ENCODE measurements around the gene DNM3.

The DNM3 gene

DNA sequence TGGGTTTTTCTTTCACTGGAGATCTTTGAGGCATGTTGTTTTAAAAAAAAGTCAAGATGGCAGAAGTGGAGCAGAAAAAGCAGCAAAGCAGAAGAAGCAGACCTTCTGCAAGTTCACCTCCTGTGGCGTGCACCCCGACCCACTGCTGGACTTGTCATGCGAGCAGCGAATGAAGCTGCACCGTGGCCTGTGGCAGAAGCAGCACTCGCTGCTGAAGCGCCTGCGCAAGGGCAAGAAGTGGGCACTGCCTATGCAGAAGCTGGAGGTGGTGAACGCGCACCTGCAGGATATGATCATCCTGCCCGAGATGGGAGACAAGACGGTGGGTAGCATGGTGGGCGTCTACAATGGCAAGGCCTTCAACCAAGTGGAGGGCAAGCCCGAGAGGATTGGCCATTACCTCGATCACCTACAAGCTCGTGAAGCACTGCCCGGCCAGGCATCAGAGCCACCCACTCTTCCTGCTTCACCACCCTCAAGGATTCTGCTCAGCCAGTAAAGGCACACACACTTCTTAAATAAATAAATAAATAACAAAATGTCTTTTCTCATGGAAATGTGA, 37.8 kb upstream of the DNM3 start:
- no peak for DNase-seq (ENCODE audit: low spot score in 2 of 2)
- no peaks in the 10 kb centered on the region for H3K27me3 ChIP-seq (ENCODE audit: low read depth)
- H3K9me3 ChIP-seq = no peaks in the 10 kb centered on the region
- H3K4me3 ChIP-seq = no peak overlapping the region
- in situ Hi-C loops (cut with MboI; ENCODE audit: low sequenced_read_pairs) = loop anchor here (10.0 kb wide), 1 partner anchor 181 kb away; no protein-coding TSS in a partner anchor
- no peaks in the 10 kb centered on the region; the same call in 1 of the 2 replicates for H3K4me1 ChIP-seq
- no peaks in the 10 kb centered on the region for H3K36me3 ChIP-seq (replicated peaks)

DNA sequence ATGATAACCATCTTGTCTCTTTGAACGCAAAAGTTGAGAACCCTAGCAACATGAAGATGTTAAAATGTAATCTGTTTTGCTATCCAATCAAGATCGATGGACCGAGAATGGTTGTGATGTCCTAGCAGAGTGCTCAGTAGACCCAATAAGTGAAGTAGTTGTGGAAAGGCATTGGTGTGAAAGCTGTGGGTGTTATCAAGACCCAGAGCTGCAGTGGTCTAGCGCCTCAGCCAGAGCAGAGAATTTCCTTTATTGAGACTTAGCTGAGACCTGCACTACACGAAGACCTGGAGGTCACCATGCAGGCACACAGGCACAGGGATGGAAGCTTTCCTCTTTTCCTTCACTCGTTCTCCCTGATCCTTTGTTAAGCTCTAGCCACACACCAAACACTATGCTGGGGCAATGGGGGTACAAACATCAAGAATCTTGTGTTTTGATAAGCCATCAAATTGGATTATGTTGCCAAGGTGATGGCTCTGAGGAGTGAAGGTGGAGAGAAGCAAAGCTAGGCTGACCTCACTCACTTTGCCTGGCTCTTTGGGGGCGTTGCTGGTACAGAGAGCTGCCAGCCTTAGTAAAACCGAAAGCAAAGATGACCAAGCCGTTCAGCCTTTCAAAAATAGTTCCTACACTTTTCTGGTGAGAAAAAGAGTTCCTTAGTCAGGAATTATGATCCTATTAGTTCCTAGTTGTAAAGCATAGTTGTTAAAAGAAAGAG, 35.7 kb upstream of the DNM3 start:
- no peak for DNase-seq (ENCODE audit: low spot score in 2 of 2)
- Histone ChIP-seq H3K27me3 (ENCODE audit: low read depth) (no peaks in the 10 kb centered on the region), H3K36me3 (replicated peaks) (no peaks in the 10 kb centered on the region), H3K9me3 (no peaks in the 10 kb centered on the region), H3K4me3 (no peak overlapping the region), H3K4me1 (no peaks in the 10 kb centered on the region)
- in situ Hi-C loops (cut with MboI; ENCODE audit: low sequenced_read_pairs) = loop anchor here (10.0 kb wide), 1 partner anchor 179 kb away; no protein-coding TSS in a partner anchor

DNA sequence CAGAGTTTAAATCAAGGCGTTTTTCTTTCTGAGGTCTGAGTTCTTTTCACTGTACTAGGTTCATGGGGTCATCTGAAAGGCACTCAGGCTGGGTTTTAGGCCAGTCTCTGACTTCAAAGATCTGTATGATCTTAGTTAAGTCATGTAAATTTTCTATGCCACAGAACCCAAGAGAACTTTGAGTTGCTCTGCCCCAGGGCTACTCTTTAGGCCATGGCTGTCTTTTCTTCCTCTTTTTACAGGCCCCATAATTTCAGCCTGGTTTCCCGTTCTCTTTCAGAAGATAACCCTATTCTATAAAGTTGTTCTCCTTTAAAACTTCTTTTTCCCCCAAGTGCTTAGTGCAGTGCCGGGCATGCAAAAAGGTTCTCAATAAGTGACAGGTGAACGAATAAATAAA, 33.7 kb upstream of the DNM3 start:
- Histone ChIP-seq H3K36me3 (replicated peaks) (no peaks in the 10 kb centered on the region), H3K4me1 (no peaks in the 10 kb centered on the region), H3K27me3 (ENCODE audit: low read depth) (no peaks in the 10 kb centered on the region), H3K4me3 (no peak overlapping the region), H3K9me3 (no peaks in the 10 kb centered on the region)
- in situ Hi-C loops (cut with MboI; ENCODE audit: low sequenced_read_pairs) = loop anchor here (10.0 kb wide), 1 partner anchor 177 kb away; no protein-coding TSS in a partner anchor
- DNase-seq (ENCODE audit: low spot score in 2 of 2) = no peak

DNA sequence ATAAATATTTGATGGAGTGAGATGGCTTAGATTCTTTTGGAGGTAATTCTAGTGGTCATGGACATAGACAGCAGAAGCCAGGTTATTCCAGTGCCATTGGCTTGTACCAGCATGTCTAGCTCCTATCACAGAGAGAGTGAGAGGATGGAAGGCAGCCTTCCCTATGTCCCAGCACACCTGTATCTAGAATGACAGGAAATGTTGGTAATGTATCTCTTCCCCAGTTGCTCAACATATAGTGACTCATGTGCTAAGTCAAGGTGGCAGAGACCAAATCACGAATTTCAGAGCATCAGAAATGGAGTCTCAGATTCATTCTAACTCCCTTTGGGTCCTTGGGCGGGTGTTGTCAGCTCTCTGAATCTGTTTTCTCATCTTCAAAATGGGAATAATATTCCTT, 31.5 kb upstream of the DNM3 start:
- Histone ChIP-seq H3K36me3 (replicated peaks) (no peaks in the 10 kb centered on the region), H3K4me1 (no peaks in the 10 kb centered on the region), H3K27me3 (ENCODE audit: low read depth) (no peaks in the 10 kb centered on the region), H3K4me3 (no peak overlapping the region), H3K9me3 (no peaks in the 10 kb centered on the region)
- in situ Hi-C loops (cut with MboI; ENCODE audit: low sequenced_read_pairs) = loop anchor here (10.0 kb wide), 1 partner anchor 175 kb away; no protein-coding TSS in a partner anchor
- no peak for DNase-seq (ENCODE audit: low spot score in 2 of 2)

DNA sequence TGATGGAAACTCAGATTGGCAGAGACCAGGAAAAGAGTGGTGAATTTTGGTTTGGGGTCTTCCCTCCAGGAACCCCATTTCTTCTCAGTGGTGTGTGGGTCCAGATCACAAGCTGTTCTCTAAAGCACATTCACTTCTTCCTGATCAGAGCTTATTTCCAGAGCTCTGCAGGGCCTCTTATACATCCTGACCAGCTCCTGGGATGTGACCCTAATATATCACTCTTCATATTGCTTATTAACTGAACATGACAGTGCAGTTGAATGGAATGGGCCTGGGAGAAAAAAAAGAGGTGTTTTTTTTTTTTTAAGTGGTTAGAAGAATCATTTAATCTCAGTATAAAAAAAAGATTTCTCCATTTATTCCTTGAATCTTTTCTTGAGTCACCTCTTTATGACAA, 29.6 kb upstream of the DNM3 start:
- in situ Hi-C loops (cut with MboI; ENCODE audit: low sequenced_read_pairs) = no loop called here
- DNase-seq (ENCODE audit: low spot score in 2 of 2) = no peak
- Histone ChIP-seq H3K27me3 (ENCODE audit: low read depth) (no peaks in the 10 kb centered on the region), H3K9me3 (no peaks in the 10 kb centered on the region), H3K36me3 (replicated peaks) (no peaks in the 10 kb centered on the region), H3K4me3 (no peak overlapping the region), H3K4me1 (no peaks in the 10 kb centered on the region)

DNA sequence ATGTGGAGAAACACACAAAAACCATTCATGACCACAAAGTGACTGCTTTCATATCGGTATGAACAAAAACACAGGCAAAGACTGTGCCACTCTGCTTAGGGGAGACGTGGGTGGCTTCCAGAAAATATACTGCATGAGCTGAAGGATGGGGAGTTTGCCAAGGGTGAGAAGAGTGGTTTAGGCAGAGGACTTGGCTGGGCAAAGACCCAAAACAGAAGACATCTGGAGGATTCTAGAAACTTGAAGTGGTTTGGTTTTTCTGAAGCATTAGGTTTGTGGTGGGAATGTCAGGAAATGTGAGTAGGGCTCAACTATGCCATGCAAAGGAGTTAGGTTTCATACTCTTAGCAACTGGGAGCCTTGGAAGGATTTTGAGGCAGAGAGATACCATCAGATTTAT, 26.6 kb upstream of the DNM3 start:
- Histone ChIP-seq H3K27me3 (ENCODE audit: low read depth) (no peaks in the 10 kb centered on the region), H3K9me3 (no peaks in the 10 kb centered on the region), H3K36me3 (replicated peaks) (no peaks in the 10 kb centered on the region), H3K4me1 (no peaks in the 10 kb centered on the region), H3K4me3 (no peak overlapping the region)
- DNase-seq (ENCODE audit: low spot score in 2 of 2) = no peak
- in situ Hi-C loops (cut with MboI; ENCODE audit: low sequenced_read_pairs) = no loop called here

DNA sequence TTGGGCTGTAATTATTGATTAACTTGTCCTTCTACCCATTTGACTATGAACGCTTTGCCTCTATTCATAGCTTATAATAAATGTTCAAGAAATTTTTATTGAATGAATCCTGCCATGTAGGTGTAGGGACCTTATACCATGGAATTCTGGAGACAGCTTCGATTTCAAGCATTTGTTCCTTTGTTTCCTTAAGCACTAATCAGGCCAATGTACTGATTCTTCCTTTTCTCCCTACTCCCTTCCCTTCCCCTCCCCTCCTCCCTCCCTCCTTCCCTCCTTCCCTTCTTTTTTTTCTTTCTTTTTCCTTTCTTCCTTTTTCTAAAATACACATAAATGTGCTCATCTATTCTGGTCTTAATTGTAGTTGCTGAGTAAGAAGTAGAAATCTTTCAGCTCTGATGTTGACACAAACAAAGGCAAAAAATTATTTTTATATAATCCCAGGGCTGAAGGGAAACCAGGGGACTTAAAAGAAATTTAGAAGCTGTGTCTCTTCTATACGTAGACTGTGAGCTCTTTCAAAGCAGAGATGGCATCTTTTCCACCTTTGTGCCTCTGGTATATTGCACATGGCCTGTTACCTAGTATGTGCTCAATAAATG, 24.9 kb upstream of the DNM3 start:
- no peak overlapping the region for H3K4me3 ChIP-seq
- in situ Hi-C loops (cut with MboI; ENCODE audit: low sequenced_read_pairs) = no loop called here

DNA sequence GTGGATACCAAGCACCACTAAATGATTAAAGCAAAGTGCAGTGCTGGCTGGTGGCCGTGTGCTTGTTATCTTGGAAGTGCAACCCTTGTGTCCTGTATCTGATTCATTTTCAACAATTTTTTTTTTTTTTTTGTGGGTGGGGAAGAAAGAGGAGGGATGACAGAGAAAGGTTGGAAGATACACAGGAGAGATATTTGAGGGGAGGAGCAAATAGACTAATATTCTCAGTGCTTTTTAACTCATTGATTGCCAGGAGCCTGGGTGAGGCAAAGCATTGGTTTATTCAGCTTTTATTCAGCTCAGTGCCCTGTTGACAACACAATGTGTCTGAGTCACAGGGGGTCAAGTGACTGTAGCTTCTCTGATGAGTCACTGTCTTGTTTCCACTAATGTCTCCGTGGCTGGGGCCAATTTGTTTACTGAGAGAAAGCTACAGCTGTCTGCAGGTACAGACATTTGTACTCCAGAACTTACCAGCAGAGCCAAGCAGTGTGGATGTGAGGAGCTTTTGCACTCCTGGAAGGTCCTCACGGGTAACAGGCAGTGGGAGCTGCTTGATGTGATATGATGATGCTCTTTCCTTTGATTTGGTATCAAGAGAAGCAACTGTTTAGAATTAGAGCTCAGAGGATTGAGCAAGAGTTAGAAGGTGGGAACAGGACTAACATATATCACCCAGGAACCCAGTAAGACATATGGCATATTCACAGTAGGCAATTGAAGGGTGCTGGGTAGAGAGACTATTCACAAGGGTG, 23.6 kb upstream of the DNM3 start:
- no peaks in the 10 kb centered on the region for H3K9me3 ChIP-seq
- H3K4me3 ChIP-seq = no peak overlapping the region
- no peak for DNase-seq (ENCODE audit: low spot score in 2 of 2)
- H3K27me3 ChIP-seq (ENCODE audit: low read depth) = peaks cover 2% of the 10 kb centered on the region; the same call in 1 of the 2 replicates
- in situ Hi-C loops (cut with MboI; ENCODE audit: low sequenced_read_pairs) = no loop called here
- H3K4me1 ChIP-seq = no peaks in the 10 kb centered on the region
- H3K36me3 ChIP-seq (replicated peaks) = no peaks in the 10 kb centered on the region

More for the DNA sequence above, 24.9 kb upstream of the DNM3 start:
- no peak for DNase-seq (ENCODE audit: low spot score in 2 of 2)
- Histone ChIP-seq H3K27me3 (ENCODE audit: low read depth) (peaks cover 2% of the 10 kb centered on the region; the same call in 1 of the 2 replicates), H3K4me1 (no peaks in the 10 kb centered on the region), H3K36me3 (replicated peaks) (no peaks in the 10 kb centered on the region), H3K9me3 (no peaks in the 10 kb centered on the region)

DNA sequence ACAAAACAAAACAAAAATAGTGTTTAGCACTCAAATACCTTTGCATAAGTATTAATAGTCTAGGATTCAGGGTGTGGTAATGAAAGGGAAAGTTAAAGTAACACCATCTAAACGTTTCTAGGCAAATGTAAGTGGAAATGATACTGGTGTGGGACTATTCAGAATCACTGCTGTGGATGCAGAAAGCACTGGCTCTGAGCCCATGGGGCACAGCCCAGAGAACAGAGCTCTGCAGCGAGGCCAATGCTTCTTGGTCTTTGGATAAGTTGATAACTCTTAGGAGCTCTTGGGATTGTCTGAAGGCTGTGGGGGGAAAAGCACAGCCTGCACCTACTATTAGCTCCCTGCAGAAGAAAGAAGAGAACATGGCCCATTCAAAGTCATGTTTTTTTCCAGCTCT, 21.4 kb upstream of the DNM3 start:
- no peaks in the 10 kb centered on the region for H3K36me3 ChIP-seq (replicated peaks)
- no peak overlapping the region for H3K4me3 ChIP-seq
- DNase-seq (ENCODE audit: low spot score in 2 of 2) = no peak
- H3K4me1 ChIP-seq = no peaks in the 10 kb centered on the region
- in situ Hi-C loops (cut with MboI; ENCODE audit: low sequenced_read_pairs) = no loop called here
- H3K27me3 ChIP-seq (ENCODE audit: low read depth) = peaks cover 2% of the 10 kb centered on the region; the same call in 1 of the 2 replicates
- no peaks in the 10 kb centered on the region for H3K9me3 ChIP-seq

DNA sequence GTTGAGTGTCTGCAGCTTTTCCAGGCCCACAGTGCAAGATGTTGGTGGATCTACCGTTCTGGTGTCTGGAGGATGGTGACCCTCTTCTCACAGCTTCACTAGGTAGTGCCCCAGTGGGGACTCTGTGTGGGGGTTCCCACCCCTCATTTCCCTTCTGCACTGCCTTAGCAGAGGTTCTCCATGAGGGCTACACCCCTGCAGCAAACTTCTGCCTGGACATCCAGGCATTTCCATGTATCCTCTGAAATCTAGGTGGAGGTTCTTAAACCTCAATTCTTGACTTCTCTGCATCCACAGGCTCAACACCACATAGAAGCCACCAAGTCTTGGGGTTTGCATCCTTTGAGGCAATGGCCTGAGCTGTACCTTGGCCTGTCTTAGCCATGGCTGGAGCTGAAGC, 14.3 kb upstream of the DNM3 start:
- DNase-seq (ENCODE audit: low spot score in 2 of 2) = no peak
- no peaks in the 10 kb centered on the region for H3K27me3 ChIP-seq (ENCODE audit: low read depth)
- H3K9me3 ChIP-seq = peaks cover 7% of the 10 kb centered on the region; the same call in 1 of the 2 replicates
- in situ Hi-C loops (cut with MboI; ENCODE audit: low sequenced_read_pairs) = no loop called here
- no peaks in the 10 kb centered on the region for H3K36me3 ChIP-seq (replicated peaks)
- H3K4me3 ChIP-seq = no peak overlapping the region
- no peaks in the 10 kb centered on the region for H3K4me1 ChIP-seq

DNA sequence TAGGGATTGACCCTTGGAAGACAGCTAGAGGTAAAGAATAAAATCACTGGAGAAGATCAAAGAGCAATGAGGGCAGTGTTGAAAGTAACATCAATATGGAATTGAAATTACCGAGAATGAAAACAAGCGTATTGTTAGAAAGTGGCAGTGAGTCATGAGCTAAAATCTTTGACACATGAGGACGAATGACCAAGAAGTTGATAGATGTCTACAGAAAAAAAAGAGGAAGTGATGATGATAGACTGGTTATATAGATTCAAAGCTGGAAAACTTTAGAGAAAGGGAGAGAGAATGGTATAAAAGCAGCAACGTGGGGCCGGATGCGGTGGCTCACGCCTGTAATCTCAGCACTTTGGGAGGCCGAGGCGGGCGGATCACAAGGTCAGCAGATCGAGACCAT, 12.5 kb upstream of the DNM3 start:
- Histone ChIP-seq H3K27me3 (ENCODE audit: low read depth) (no peaks in the 10 kb centered on the region), H3K4me3 (no peak overlapping the region), H3K36me3 (replicated peaks) (no peaks in the 10 kb centered on the region), H3K4me1 (no peaks in the 10 kb centered on the region), H3K9me3 (peaks cover 7% of the 10 kb centered on the region; the same call in 1 of the 2 replicates)
- no peak for DNase-seq (ENCODE audit: low spot score in 2 of 2)
- in situ Hi-C loops (cut with MboI; ENCODE audit: low sequenced_read_pairs) = no loop called here

DNA sequence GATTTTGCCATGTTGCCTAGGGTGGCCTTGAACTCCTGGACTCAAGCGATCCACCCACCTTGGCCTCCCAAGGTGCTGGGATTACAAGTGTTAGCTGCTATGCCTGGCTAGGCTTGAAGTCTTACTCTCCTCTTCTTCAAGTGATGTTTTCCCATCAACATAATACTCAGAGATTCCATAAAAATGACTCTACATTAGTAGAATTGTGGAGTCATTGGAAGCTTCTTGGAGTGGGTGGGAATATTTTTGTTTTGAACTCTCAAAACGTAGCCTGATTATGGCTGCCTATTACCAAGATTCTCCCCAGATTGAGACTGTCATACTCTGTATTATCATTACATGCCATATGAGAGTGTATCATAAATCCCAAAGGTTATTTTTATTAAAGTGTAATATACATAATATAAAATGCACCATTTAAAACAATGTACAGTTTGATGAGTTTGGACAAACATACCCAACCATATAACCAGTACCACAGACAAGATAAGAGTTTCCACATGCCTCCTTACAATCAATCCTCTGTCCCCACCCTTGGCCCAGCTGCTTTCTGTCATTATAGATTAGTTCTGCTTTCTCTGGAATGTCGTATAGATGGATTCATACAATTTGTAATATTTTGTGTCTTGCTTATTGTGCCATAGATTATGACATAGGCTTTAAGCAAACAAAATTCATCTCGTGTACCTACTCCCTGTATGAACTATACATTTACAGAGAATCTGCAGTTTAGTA, 8.0 kb upstream of the DNM3 start:
- Histone ChIP-seq H3K4me1 (peaks cover 5% of the 10 kb centered on the region; the same call in 1 of the 2 replicates), H3K9me3 (no peaks in the 10 kb centered on the region), H3K27me3 (ENCODE audit: low read depth) (no peaks in the 10 kb centered on the region), H3K4me3 (no peak overlapping the region), H3K36me3 (replicated peaks) (no peaks in the 10 kb centered on the region)
- in situ Hi-C loops (cut with MboI; ENCODE audit: low sequenced_read_pairs) = no loop called here
- no peak for DNase-seq (ENCODE audit: low spot score in 2 of 2)

DNA sequence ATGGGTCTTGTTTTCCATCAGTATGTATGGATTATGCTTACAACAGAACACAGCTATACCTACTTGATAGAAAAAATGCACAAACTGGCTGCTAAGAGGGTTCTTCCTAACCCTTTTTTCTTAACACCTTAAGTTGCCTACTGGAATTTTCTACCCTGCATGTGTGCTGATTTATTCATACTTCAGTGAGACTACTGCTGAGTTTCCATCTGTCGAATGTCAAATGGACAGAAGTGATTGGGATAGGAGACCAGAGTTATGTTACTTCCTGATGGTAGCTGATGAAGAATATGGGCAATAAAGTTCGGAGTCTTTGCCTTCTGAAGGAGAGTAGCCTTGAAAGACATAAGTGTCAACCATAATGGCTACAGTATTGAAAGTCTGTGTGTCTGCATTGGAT, 6.5 kb upstream of the DNM3 start:
- Histone ChIP-seq H3K4me1 (peaks cover 5% of the 10 kb centered on the region; the same call in 1 of the 2 replicates), H3K4me3 (no peak overlapping the region), H3K9me3 (no peaks in the 10 kb centered on the region), H3K36me3 (replicated peaks) (no peaks in the 10 kb centered on the region), H3K27me3 (ENCODE audit: low read depth) (no peaks in the 10 kb centered on the region)
- in situ Hi-C loops (cut with MboI; ENCODE audit: low sequenced_read_pairs) = no loop called here
- DNase-seq (ENCODE audit: low spot score in 2 of 2) = no peak

Data from HAP-1 (cell line).